AG09319 (cell line): ENCODE measurements around the gene SIL1.
"Not testable (repeated sequence)": the region's sequence is repeated elsewhere in the genome, so short reads cannot be mapped to it uniquely, and the experiment has no call there.

Experiments
- DNase-seq: peaks from one replicate; pipeline ENCODE4 v3.0.0-alpha.2; 2010; ENCODE audit warnings: low read depth; ENCODE audit errors: extremely low read depth
- CTCF ChIP-seq: IDR thresholded peaks from 2 replicates; pipeline ENCODE4 v1.5.1; 2011; ENCODE audit warnings: low read depth, mild to moderate bottlenecking, inconsistent platforms, low read length, moderate library complexity

The SIL1 gene

GRCh38 chr5:139228201-139228803 is 30.1 kb upstream of the SIL1 start:
- TF ChIP-seq CTCF: no peak
- DNase-seq: no peak

- TF ChIP-seq CTCF: no peak
- DNase-seq: no peak
Measured at GRCh38 chr5:139226131-139226530, 28.0 kb upstream of the SIL1 start.

GRCh38 chr5:139223481-139223880 is 25.3 kb upstream of the SIL1 start:
- no peak for TF ChIP-seq CTCF
- DNase-seq: no peak

- no peak for DNase-seq
- TF ChIP-seq CTCF: no peak
Measured at GRCh38 chr5:139222346-139222745, 24.2 kb upstream of the SIL1 start.

- not testable (repeated sequence) for DNase-seq
Measured at GRCh38 chr5:139218038-139218437, 19.9 kb upstream of the SIL1 start.

DNA sequence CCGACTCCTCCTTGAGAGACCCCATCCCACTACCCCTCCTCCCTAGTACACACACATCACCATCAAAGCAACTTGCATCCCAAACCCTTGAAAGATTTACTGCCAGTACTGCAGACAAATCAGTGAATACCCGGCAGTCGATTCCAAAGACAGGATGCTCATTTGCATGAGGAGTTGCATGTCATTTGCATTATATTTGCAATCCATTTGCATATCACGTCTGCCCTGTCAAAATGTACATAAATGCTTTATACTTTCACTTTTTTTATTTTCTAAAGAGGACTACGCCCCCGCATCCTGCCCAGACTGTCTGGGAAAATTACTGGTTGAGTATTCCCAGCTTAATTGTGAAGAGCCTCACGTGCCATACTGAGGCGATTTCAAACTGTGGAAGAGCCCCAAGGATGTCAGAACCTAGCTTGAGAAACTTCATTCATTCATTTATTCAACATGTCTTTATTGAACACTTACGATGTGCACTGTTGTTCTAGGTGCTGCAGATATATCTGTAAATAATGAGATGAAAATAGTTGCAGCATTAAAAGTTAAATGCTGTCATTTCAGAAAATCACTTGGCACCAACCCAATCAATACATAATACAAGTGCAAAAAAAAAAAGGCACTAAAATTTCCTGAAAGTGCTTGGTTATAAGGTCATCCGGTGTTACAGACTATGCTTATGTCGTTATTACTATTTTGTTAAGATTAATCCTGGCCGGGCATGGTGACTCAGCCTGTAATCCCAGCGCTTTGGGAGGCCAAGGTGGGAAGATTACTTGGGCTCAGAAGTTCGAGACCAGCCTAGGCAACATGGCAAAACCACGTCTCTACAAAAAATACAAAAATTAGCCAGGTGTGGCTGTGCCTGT is 17.2 kb upstream of the SIL1 start:
- no peak for TF ChIP-seq CTCF

DNA sequence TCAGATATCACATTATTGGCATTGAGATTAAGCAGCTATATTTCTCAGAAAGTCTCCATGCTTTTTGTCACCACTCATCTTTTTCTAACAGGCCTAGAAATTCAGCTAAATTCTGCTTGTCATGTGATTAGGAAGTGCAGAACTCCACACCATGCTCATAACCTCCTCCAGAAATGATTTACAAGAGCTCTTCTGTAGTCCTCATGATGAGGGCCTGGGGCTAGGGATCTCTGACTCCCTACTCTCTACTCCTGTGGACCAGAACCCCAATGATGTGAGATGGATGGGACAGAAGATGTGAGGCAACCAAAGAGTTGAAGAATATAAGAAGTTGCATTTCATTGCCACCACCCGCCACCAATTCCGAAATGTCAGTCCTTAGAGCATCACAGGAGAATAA is 16.5 kb upstream of the SIL1 start:
- no peak for TF ChIP-seq CTCF
- no peak for DNase-seq

More for the DNA sequence above, 17.2 kb upstream of the SIL1 start:
- DNase-seq: no peak
